ENCODE data around the gene BMPR1B. TPM values are rescaled to one million over a fixed set of nuclear protein-coding genes. Genes with fewer than 3 reads are reported as not detected.

BMPR1B gene
- total and polyA plus RNA-seq, 2 donors (not counting 1 experiment from before 2014, with no cell fraction given), result not detected

GRCh38 chr4:95058991-95059390 lies 301.2 kb downstream of the BMPR1B start:
- no peak for TF ChIP-seq EZH2 (IDR thresholded peaks at IDR 0.05; ENCODE audit: borderline replicate concordance, insufficient read depth, low read depth, low read length, poor library complexity, severe bottlenecking)
- POLR2A ChIA-PET, result no interaction called here
- CTCF ChIA-PET, result no interaction called here

GRCh38 chr4:95059663-95060062 lies 301.9 kb downstream of the BMPR1B start:
- Histone ChIP-seq H3K27me3 (replicated peaks in 1 of 4; ENCODE audit: control extremely low read depth in 1 of 4, control insufficient read depth in 3 of 4, insufficient read depth in 4 of 4, low read length in 3 of 4) (no peaks in the 10 kb centered on the region), H3K4me1 (ENCODE audit: control insufficient read depth in 2 of 2, insufficient read depth in 2 of 2, low read length in 2 of 2) (no peaks in the 10 kb centered on the region), H2AFZ (ENCODE audit: insufficient read depth, low read depth, low read length, poor library complexity, severe bottlenecking) (no peak overlapping the region), H3K4me2 (replicated peaks; ENCODE audit: low read depth, low read length, poor library complexity, severe bottlenecking) (no peak overlapping the region), H3K9me3 (ENCODE audit: control extremely low read depth in 1 of 3, control insufficient read depth in 2 of 3, insufficient read depth in 1 of 3, low read length in 2 of 3) (no peaks in the 10 kb centered on the region), H3K36me3 (replicated peaks in 1 of 2; ENCODE audit: control extremely low read depth in 1 of 2, control insufficient read depth in 1 of 2, extremely low read depth in 1 of 2, insufficient read depth in 2 of 2, low read length in 1 of 2) (no peaks in the 10 kb centered on the region), H3K79me2 (ENCODE audit: control insufficient read depth, insufficient read depth, low read length) (no peaks in the 10 kb centered on the region), H3K27ac (ENCODE audit: low read length in 2 of 2) (no peak overlapping the region), H4K20me1 (ENCODE audit: control insufficient read depth, insufficient read depth, low read length, poor library complexity, severe bottlenecking) (no peaks in the 10 kb centered on the region), H3K9ac (ENCODE audit: low read length) (no peak overlapping the region), H3K4me3 (ENCODE audit: control extremely low read depth in 1 of 5, extremely low read depth in 1 of 5, insufficient read depth in 1 of 5, low read depth in 2 of 5, low read length in 4 of 5) (no peak overlapping the region)
- 100% methylated on average over 1 of the region's 1 CpG for WGBS (ENCODE audit: insufficient coverage)
- Mint-ChIP-seq H3K27ac (no peak overlapping the region), H3K27me3 (no peaks in the 10 kb centered on the region), H3K9me3 (ENCODE audit: insufficient read depth) (no peaks in the 10 kb centered on the region), H3K4me1 (no peaks in the 10 kb centered on the region), H3K4me3 (no peak overlapping the region)
- ATAC-seq (ENCODE audit: low read depth) (no peak), DNase-seq (no peak)
- ChIA-PET CTCF (no interaction called here), POLR2A (no interaction called here)
- TF ChIP-seq CTCF (IDR thresholded peaks at IDR 0.05) (no peak), EZH2 (IDR thresholded peaks at IDR 0.05; ENCODE audit: borderline replicate concordance, insufficient read depth, low read depth, low read length, poor library complexity, severe bottlenecking) (no peak)
- intact Hi-C loops (cut with micrococcal nuclease), result no loop called here

More at GRCh38 chr4:95058991-95059390, 301.2 kb downstream of the BMPR1B start:
- Mint-ChIP-seq H3K27me3 (no peaks in the 10 kb centered on the region), H3K9me3 (ENCODE audit: insufficient read depth) (no peaks in the 10 kb centered on the region), H3K4me1 (no peaks in the 10 kb centered on the region), H3K27ac (no peak overlapping the region), H3K4me3 (no peak overlapping the region)
- Histone ChIP-seq H3K27ac (ENCODE audit: low read length in 2 of 2) (no peak overlapping the region), H3K9me3 (ENCODE audit: control extremely low read depth in 1 of 3, control insufficient read depth in 2 of 3, insufficient read depth in 1 of 3, low read length in 2 of 3) (no peaks in the 10 kb centered on the region), H3K9ac (ENCODE audit: low read length) (no peak overlapping the region), H2AFZ (ENCODE audit: insufficient read depth, low read depth, low read length, poor library complexity, severe bottlenecking) (no peak overlapping the region), H3K79me2 (ENCODE audit: control insufficient read depth, insufficient read depth, low read length) (no peaks in the 10 kb centered on the region), H3K4me2 (replicated peaks; ENCODE audit: low read depth, low read length, poor library complexity, severe bottlenecking) (no peak overlapping the region), H4K20me1 (ENCODE audit: control insufficient read depth, insufficient read depth, low read length, poor library complexity, severe bottlenecking) (no peaks in the 10 kb centered on the region), H3K27me3 (replicated peaks in 1 of 4; ENCODE audit: control extremely low read depth in 1 of 4, control insufficient read depth in 3 of 4, insufficient read depth in 4 of 4, low read length in 3 of 4) (no peaks in the 10 kb centered on the region), H3K4me1 (ENCODE audit: control insufficient read depth in 2 of 2, insufficient read depth in 2 of 2, low read length in 2 of 2) (no peaks in the 10 kb centered on the region), H3K36me3 (replicated peaks in 1 of 2; ENCODE audit: control extremely low read depth in 1 of 2, control insufficient read depth in 1 of 2, extremely low read depth in 1 of 2, insufficient read depth in 2 of 2, low read length in 1 of 2) (no peaks in the 10 kb centered on the region), H3K4me3 (ENCODE audit: control extremely low read depth in 1 of 5, extremely low read depth in 1 of 5, insufficient read depth in 1 of 5, low read depth in 2 of 5, low read length in 4 of 5) (no peak overlapping the region)
- DNase-seq, result no peak
- intact Hi-C loops (cut with micrococcal nuclease), result no loop called here
- no CpG with 5 or more reads among the region's 1 CpG for WGBS (ENCODE audit: insufficient coverage)
- no peak for ATAC-seq (ENCODE audit: low read depth)
